ENCODE results near the gene MICALL1. TPM values are rescaled to one million over a fixed set of nuclear protein-coding genes. Genes with fewer than 3 reads are reported as not detected.

The MICALL1 gene
- total and polyA plus RNA-seq, 2 of the 13 experiments (the other 11 are each of a cell fraction or from before 2014, with no cell fraction given), result 7.6 to 10.6 TPM

- TF ChIP-seq ZNF232 (CRISPR knock-in tag; IDR thresholded peaks at IDR 0.05; ENCODE audit: borderline replicate concordance), result peak; percentile 47; the same call in 1 of the 2 replicates
- TF ChIP-seq TBP (CRISPR knock-in tag; IDR thresholded peaks at IDR 0.05), result no peak
- TF ChIP-seq ZFP36L1 (CRISPR knock-in tag; IDR thresholded peaks at IDR 0.05), result no peak
- no peak for TF ChIP-seq ZNF333 (CRISPR knock-in tag; IDR thresholded peaks at IDR 0.05; ENCODE audit: borderline replicate concordance)
- no peak for TF ChIP-seq ZNF615 (CRISPR knock-in tag; IDR thresholded peaks at IDR 0.05; ENCODE audit: borderline replicate concordance)
- no peak for TF ChIP-seq HDAC6 (IDR thresholded peaks at IDR 0.05; ENCODE audit: low read depth, low read length)
- TF ChIP-seq ZNF513 (CRISPR knock-in tag; conservative IDR thresholded peaks at IDR 0.05), result no peak
- TF ChIP-seq HMG20B (CRISPR knock-in tag; conservative IDR thresholded peaks at IDR 0.05), result no peak
- no peak for TF ChIP-seq MATR3 (CRISPR knock-in tag; IDR thresholded peaks at IDR 0.05)
- no peak for TF ChIP-seq MNT (IDR thresholded peaks at IDR 0.05)
- no peak for TF ChIP-seq ZNF33B (CRISPR knock-in tag; IDR thresholded peaks at IDR 0.05)
- no peak for TF ChIP-seq ZNF549 (CRISPR knock-in tag; IDR thresholded peaks at IDR 0.05)
- TF ChIP-seq NR2F1 (CRISPR knock-in tag; IDR thresholded peaks at IDR 0.05), result no peak
- TF ChIP-seq ZBTB39 (CRISPR knock-in tag; IDR thresholded peaks at IDR 0.05), result no peak
- no peak for TF ChIP-seq ZBTB4 (CRISPR knock-in tag; IDR thresholded peaks at IDR 0.05; ENCODE audit: borderline replicate concordance)
- TF ChIP-seq ZBED4 (CRISPR knock-in tag; IDR thresholded peaks at IDR 0.05; ENCODE audit: borderline replicate concordance), result 0 out of 2 replicates have a peak, but pooled peaks have one; percentile 34
These were observed 27.7 kb downstream of the MICALL1 start (continued) for GRCh38 chr22:37933711-37934376.
